DOHH2 (cell line): ENCODE data around the gene WEE1.

Experiments used
- CTCF ChIP-seq: fragments of 200-600 bp; sonication (generic); IDR thresholded peaks from one replicate; pipeline ENCODE4 v1.5.1; 2014; ENCODE audit warnings: antibody characterized with exemption, mild to moderate bottlenecking, low read depth, low read length; ENCODE audit not compliant: poor library complexity, severe bottlenecking
- EZH2phosphoT487 ChIP-seq: fragments of 200-600 bp; sonication (generic); IDR thresholded peaks from 2 replicates; pipeline ENCODE4 v1.6.1; 2017; ENCODE audit warnings: borderline replicate concordance, mild to moderate bottlenecking, antibody characterized with exemption, low read length, moderate library complexity, mixed read lengths

- TF ChIP-seq CTCF (no peak), EZH2phosphoT487 (no peak)
Measured at GRCh38 chr11:9633679-9634078, 60.2 kb downstream of the WEE1 start.
